CD4-positive, alpha-beta T cell treated with Interferon gamma for 1 hour (primary cell): ENCODE results near the gene SLC12A5.

ENCODE experiments used
- DNase-seq: peaks from one replicate; pipeline ENCODE4 v3.0.0-alpha.2; 2020

Gene SLC12A5

GRCh38 chr20:46030284-46031013 lies 1.4 kb downstream of the SLC12A5 start:
- DNase-seq, result no peak

- no peak for DNase-seq
Measured at GRCh38 chr20:46031014-46031569, 2.1 kb downstream of the SLC12A5 start.

GRCh38 chr20:46031701-46032254 lies 2.8 kb downstream of the SLC12A5 start:
- no peak for DNase-seq

GRCh38 chr20:46034039-46034438 lies 5.0 kb downstream of the SLC12A5 start:
- DNase-seq, result no peak

GRCh38 chr20:46035253-46035652 lies 6.2 kb downstream of the SLC12A5 start:
- DNase-seq, result no peak

- no peak for DNase-seq
Measured at GRCh38 chr20:46035713-46036112, 6.7 kb downstream of the SLC12A5 start.

- DNase-seq, result no peak
Measured at GRCh38 chr20:46036370-46036769, 7.4 kb downstream of the SLC12A5 start.

- no peak for DNase-seq
Measured at GRCh38 chr20:46037036-46037435, 8.0 kb downstream of the SLC12A5 start.

GRCh38 chr20:46040902-46041535 lies 12.0 kb downstream of the SLC12A5 start:
- no peak for DNase-seq

- no peak for DNase-seq
Measured at GRCh38 chr20:46043556-46043955, 14.5 kb downstream of the SLC12A5 start.

GRCh38 chr20:46044896-46045295 lies 15.9 kb downstream of the SLC12A5 start:
- DNase-seq, result no peak

GRCh38 chr20:46046588-46047310 lies 17.7 kb downstream of the SLC12A5 start:
- DNase-seq, result no peak

GRCh38 chr20:46047821-46048220 lies 18.8 kb downstream of the SLC12A5 start:
- DNase-seq, result no peak

GRCh38 chr20:46049190-46049589 lies 20.2 kb downstream of the SLC12A5 start:
- DNase-seq, result no peak

GRCh38 chr20:46049815-46050214 lies 20.8 kb downstream of the SLC12A5 start:
- no peak for DNase-seq

GRCh38 chr20:46050444-46050843 lies 21.4 kb downstream of the SLC12A5 start:
- DNase-seq, result no peak

GRCh38 chr20:46050885-46051284 lies 21.9 kb downstream of the SLC12A5 start:
- DNase-seq, result no peak

- DNase-seq, result no peak
Measured at GRCh38 chr20:46051556-46052308, 22.7 kb downstream of the SLC12A5 start.

GRCh38 chr20:46053416-46053815 lies 24.4 kb downstream of the SLC12A5 start:
- DNase-seq, result no peak

GRCh38 chr20:46054606-46055005 lies 25.6 kb downstream of the SLC12A5 start:
- DNase-seq, result no peak

GRCh38 chr20:46055269-46055668 lies 26.3 kb downstream of the SLC12A5 start:
- DNase-seq, result no peak

- DNase-seq, result no peak
Measured at GRCh38 chr20:46056027-46056833, 27.2 kb downstream of the SLC12A5 start.
